Measurements from ENCODE around the gene HOXA5.

The HOXA5 gene

DNA sequence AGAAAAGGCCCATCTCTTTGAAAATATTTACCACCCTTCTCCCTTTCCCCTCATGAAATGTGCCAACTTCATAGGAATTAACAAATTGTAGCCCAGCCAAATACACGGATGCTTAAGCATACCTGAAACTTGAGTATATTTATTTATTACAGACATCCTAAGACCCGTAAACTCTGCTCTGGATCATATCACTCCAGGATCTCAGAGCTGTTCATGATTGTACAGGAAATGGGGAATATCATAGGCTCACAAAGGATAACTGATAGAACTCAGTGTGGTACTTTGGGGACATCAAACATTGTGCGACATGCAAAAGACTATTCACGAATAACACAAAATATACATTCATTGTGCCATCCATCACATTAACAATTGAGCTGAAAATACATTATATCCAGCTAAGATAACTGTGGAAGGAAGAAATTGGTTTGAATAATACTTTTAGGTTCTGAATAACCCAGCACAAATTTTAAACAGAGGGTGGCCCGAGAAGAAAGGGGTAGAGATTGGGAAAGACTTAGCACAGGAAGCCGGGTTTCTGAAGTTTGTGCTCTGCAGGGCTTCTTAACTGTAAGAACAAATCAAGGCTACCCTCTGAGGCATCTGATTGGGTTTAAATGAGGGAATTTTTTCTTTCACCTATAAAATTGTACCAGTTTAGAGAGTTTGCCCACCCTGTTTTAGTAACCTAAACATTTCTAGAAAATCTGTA is 50.1 kb downstream of the HOXA5 start:
- no peak for DNase-seq

DNA sequence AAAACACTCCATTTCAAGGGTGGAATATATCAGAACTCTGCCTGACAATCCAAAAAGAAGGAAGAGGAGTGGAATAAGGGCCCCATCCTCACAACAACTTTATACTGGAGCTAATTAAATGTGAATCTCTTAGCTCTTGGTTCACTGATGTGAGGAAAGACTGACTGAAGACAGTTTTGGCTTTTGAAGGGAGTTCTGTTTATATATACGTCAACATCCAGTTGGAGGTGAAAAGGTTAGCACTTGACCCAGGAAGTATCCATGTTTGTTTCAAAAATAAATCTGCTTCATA is 50.7 kb downstream of the HOXA5 start:
- DNase-seq = no peak

GRCh38 chr7:27091941-27092818 is 51.3 kb downstream of the HOXA5 start:
- DNase-seq = no peak

DNA sequence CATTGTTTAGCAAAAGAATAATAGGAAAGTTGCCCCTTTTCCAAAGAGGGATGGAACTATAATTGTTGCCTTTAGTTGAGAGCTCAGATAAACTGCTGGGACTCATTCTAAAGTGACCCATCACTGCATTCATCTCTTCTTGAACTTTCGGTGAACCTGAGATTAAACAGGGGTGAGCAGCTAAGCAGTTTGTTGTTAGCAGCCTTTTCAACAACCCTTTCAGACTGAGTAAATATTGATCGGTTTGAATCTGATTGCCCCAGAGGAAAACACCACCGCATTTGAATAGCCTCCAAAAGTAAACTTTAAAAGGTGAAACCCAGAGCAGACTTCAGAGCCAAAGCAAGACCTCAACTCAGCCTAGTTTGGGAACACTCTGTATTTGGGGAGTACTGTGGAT is 52.4 kb downstream of the HOXA5 start:
- DNase-seq = no peak

Measured in suppressor macrophage (primary cell).